GM18517 (cell line): Measurements from ENCODE around the gene TRIM40.

Experiments used
- ATAC-seq: cut with Tn5 transposase; IDR thresholded peaks from one replicate; pipeline ENCODE4 v1.9.1; 2021; ENCODE audit warnings: mild to moderate bottlenecking, moderate library complexity; ENCODE audit not compliant: unreplicated experiment

TRIM40 gene

DNA sequence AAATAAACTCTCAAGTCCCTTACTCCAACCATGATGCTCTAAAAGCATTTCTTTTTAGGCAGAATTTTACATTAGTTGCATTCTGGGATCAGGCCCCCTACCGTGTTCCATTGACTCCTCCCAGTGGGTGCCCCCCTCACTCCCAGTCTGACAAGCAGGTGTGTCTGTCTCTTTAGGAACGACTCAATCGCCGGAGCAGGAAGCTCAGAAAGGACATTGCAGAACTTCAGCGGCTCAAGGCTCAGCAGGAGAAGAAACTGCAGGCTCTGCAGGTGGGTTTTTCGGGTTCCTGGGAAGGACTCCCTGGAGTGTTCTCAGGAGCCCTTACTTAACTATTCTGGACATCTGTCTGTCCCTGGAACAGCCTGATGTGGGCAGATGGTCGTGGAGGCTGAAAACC, 9.9 kb downstream of the TRIM40 start:
- ATAC-seq = no peak

DNA sequence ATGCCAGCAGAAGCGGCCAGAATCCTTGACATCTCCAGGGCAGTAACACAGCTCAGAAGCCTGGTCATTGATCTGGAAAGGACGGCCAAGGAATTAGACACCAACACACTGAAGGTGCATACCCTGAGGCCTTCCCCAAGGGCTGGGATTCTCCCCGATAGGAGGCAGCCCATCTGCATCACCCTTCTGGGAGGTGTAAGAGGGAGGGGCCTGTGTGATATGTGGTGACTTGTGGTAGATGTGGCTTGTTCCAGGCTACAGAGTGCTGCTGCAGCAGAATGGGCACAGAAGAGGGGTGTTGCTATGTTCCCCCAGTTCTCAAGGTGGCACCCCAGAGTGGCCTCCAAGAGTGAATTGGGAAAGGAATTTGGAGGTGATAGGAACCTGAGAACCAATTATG, 11.2 kb downstream of the TRIM40 start:
- no peak for ATAC-seq

DNA sequence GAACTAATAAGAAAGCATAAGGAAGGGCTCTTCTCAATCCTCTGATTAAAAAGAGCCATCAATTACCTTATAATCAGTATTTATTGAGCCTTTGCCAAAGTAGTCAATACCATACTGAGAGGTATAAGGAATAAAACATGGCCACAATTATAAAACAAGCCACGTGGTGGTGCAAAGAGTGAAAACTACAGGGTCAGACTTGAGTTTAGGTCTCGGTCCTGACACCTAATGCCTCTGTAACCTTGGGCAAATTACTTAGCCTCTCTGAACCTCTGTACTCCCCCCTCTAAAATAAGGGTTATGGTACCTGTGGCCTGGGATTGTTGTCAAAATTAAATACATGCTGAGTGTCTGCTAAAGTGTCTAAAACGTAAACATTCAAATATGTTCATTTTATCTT, 13.3 kb downstream of the TRIM40 start:
- no peak for ATAC-seq

DNA sequence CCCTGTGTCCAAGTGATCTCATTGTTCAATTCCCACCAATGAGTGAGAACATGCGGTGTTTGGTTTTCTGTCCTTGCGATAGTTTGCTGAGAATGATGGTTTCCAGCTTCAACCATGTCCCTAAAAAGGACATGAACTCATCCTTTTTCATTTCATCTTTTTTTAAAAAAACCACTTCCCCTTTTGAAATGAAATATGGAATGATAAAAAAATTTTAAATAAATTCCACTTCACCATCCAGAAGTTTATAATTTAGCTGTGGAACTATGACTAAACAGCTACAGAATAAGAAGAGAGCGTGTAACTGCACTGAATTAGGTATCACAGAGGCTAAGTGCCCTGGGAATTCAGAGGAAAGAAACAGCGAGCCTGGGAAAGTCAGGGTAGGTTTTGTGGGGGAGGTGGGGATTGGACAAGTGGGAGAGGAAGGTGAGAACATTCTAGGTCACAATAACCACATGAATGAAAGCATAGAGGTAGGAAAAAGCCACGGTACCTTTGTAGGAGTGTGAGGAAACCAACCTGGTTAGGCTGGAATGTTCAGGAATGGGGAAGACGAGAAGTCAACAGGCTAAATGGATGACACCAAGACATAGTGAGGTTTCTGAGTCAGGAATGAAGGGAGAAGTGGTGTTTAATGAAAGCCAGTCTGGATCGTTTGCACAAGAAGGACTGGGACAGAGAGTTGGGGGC, 14.1 kb downstream of the TRIM40 start:
- ATAC-seq = no peak

DNA sequence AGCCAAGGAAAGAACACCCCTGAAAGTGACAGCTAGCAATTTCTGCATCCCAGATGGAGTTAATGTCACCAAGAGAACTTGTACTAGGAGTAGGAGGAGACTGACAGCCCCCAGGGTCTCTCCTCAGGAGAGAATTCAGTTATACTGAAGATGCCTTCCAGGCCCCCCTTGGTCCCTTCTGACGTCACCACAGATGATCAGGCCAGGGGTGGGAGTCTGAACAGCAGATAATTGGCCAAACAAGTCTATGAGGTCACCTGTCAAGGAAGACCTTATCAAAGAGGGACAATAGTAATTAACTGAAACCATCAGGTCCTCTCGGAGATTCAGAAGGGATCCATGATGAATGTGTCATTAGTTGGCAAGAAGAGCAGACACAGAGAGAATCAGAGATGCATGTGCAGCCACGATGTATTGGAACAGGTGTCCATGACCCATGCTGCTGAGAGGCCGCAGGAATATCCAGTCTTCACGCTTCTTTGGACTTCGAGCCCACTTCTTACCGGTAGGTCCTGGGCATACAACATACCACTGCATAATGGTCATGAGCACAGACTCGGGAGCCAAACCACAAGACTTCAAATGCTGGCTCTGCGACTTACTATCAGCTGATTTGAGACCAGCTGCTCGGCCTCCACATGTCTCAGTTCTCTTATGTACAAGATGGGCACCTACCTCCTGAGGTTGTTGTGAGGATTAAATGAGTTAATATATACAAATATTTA, 14.9 kb downstream of the TRIM40 start:
- ATAC-seq = no peak

DNA sequence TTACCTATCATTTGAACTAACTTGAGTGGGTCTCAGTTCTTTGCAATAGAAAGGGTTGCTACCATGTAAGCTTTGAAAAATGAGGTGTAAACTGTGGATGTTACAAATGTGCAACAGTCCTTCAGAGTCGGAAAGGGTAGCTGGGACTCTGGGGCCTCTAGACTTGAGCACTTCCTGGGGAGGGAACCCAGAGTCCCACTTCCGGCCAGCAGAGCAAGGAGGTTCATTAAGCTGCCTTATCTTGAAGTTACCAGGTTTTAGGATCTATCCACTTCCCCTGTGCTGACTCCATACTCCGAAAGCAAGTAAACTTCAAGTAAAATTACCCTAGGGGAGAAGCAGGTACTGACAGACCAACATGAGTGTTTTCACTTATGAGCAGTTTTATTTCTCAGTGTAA, 15.6 kb downstream of the TRIM40 start:
- no peak for ATAC-seq

DNA sequence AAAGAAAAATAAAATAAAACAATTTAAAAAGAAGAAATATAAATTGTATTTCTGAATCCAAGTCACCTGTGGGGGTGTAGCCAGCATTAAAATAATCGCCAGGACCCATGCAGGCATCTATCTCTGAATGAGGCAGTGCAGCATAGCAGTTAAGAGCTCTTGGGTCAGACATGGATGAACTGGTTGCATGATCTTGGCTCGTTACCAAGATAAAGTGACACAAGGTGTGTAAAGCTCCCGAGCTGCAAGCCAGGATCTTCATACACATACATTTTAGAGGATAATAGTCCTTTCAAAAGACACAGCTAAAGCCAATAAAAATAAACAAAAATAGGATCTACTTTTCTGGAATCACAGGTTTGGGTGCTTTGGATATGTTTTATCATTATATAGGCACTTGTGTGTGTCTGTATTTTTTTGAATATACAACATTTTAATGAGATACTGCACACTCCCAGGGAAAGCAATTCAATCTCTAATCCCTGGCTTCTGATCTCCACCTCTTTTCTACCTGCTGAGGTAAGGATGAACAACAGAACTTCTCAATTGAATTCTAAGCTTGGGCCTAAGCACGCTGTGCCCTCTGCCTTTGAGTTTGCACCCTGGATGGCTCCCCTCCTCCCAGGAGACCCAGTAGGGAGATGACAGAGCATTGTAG, 16.2 kb downstream of the TRIM40 start:
- ATAC-seq = no peak

DNA sequence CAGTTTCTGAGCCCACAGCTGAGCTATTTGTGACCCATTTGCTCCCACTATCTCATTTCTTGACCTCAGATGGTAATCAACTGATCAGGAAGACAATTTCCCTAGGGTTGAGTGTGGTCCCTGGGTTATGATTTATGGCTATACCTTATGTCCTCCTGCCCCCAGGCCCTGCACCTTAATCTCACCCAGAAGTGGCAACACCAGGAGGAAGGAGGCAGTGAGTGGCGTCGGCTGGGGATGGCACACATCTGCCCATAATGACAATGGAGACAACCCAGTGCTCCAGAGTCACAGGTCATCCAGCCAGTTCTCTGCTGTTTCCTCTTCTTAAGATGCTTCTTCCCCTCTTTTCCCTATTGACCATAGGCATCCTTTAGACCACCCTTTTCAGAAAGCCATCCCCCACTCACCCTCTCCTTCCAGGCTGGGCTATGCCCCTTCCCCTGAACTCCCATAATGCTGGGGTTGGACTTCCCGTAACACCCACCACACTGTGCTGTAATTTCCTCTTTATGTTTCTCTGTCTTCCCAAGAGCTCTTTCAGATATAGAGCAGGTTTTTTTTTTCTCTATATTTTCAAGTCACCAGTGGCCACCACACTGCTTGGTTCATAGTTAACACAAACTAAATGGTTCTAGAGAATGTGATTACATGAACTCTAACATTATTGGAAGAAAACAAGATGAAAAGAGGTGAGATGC, 17.1 kb downstream of the TRIM40 start:
- ATAC-seq = no peak

DNA sequence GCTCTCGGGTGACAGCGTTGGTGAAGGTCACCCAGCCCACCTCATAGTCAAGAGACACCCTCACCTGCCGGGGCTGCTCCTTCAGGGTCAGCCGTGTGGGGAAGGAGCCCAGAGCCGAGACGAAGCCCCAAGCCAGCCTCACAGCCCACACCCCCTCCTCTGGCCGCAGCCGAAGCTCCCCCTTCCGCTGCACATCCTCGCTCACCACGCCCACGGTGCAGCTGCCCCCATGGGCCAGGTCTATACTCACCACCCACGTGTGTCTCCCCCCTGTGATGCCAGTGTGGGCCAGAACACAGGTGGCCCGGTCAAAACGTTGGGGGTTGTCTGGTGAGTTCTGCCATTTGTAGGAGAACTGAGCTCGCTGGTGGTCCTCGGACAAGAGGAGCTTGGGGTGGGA, 18.1 kb downstream of the TRIM40 start:
- no peak for ATAC-seq

DNA sequence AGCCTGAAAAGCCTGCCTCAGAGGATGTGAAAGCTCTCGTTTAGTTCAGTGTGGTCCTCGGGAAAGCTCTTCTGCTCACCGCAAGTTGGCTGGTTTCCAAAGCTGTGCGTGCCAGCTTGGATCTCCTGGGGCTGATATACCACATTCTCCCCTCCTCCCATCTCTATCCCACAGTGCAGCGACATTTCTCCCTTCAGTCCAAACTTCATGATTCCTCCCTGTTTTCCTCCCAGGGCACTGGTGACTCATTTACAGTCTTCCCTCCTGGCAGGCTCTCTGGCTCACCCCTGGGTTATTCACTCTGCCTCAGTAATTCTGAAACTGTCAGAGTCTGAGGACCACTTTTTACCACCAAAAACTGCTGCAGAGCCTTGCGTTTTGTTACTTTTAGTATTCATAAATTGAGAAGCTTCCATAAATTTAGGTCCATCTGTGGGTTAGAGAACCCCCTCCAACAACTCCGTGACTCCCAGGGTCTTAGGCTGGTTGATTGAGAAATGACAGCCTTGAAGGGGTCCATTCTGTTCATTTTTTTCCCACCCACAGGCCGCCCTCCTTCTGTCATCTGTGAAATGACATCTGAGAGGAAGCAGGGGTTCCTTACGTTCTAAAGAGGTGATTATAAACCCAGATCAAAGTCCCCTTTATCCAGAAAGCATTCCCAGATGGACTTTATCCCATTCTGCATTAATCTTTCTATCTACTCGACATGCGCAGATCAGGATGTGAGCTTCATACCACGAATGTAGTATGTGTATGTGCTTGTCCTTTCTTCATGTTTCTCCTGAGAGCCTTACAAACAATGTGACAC, 19.0 kb downstream of the TRIM40 start:
- no peak for ATAC-seq

DNA sequence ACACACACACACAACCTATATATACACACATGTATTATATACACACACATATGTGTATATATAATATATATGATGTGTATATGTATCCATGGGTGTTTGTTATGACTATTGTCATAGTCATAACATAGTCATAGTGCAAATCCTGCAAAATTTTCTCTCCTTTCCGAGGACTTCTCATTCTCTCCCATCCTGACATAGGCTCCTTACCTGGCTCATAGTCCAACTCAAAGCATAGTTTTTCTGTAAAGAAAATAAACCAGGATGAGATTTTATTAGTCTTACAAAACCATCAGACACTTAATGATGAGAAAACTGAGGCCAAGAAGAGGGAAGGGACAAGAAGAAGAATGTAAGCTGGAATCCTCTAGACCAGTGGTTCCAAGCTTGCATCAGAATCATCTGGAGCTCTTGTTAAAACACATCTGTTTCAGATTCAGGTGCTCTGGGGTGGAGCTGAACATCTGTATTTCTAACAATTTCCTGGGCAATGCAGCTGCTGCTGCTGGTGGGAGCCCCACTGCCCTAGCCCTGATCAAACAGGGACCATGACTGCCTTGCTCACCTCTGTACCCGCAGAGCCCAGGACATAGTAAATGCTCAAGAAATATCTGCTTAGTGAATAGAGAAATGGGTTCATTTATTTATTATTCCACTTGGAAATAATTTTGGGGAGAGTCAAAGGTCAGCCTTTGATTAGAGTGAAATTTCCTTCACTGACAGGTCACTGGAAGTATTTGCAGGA, 19.8 kb downstream of the TRIM40 start:
- ATAC-seq = no peak

DNA sequence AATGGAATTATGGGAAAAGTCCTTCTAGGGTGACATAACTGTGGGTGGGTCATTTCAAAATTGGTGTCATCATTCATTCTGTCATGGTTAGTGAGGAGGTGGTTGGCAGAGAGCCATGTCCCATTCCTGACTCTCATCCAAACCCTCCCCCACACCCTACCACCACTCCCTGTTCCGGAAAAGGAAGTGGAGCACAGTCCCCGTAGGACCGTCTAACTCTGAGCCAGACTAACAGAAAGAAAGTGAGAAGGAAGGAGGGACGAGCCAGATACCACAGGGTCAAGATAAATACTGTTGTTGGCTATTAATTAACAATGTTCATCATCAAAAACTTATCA, 20.3 kb downstream of the TRIM40 start:
- no peak for ATAC-seq

DNA sequence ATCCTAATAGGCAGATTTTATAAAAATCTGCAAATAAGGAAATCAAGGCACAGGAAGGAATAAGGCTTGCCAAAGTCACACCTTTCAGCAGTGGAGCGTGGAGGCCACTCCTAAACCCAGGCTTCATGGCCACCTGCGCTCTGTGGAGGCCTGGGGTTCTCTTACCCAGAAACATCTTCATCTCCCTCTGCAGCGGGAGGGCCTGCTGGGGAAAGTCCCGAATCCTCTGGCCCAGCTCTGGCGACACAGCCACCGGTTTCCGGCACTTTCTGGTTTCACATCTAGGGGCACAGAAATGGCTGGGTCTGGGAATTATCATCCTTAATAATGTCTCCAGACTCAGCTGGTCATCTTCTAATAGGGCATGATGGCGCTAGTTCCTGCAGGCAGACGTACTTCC, 20.8 kb downstream of the TRIM40 start:
- ATAC-seq = no peak

DNA sequence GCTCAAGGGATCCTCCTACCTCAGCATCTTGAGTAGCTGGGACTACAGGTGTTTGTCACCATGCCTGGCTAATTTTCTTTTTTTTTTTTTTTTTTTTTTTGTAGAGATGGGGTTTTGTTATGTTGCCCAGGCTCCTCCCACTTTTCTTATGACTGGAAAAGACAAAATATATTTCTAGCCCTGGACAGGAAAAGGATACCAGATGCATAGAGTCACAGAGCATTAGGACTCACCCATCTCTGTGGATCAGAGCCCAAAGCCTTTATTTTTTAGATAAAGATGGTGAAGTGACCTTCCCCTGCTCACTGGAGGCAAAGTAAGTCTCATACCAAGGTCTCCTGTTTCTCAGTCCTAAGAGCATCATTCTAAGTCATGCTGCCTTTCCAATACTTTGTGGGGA, 21.6 kb downstream of the TRIM40 start:
- ATAC-seq = no peak

DNA sequence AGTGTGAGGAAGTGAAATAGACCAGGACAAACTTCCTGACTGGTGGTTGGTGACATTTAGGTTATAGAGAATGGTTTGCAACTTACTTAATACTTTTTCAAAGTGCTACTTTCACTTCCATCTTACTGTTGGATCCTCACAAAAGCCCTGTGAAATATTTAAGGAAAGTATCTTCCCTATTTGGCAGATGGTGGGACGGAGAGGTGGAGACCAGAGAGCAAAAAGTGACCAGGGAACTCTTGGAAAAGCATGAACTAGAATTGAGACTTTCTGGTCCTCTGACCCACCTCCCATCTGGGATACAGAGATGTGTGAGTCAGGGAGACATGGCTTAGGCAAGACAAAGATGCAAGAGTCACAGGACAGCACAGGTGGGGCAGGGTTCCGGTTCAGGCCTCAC, 22.1 kb downstream of the TRIM40 start:
- no peak for ATAC-seq

DNA sequence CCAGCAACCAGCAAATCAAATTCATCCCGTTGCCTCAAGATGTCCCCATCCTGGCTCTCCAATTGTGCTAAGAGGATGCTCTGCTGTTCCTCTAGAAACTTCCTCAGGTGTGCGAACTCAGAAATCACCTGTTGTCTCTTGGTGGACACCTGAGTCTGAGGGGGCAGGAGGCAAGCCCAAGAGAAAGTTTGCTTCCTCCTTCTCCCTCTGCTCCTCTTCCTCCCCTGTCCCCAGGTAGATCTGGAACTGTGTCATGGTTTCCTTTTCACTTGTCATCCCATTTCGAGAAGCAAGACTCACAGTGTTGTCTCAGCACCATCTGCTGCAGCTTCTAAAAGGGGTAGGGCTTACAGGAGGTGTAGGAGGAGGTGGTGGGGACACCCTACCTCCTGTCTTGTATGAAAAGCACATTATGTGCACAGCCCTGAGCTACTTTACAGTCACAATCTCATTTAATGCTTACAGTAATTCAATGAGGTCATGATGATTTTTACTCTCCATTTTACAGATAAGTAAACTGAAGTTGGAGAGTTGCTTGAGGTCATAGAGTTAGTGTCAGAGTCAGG, 22.6 kb downstream of the TRIM40 start:
- no peak for ATAC-seq

DNA sequence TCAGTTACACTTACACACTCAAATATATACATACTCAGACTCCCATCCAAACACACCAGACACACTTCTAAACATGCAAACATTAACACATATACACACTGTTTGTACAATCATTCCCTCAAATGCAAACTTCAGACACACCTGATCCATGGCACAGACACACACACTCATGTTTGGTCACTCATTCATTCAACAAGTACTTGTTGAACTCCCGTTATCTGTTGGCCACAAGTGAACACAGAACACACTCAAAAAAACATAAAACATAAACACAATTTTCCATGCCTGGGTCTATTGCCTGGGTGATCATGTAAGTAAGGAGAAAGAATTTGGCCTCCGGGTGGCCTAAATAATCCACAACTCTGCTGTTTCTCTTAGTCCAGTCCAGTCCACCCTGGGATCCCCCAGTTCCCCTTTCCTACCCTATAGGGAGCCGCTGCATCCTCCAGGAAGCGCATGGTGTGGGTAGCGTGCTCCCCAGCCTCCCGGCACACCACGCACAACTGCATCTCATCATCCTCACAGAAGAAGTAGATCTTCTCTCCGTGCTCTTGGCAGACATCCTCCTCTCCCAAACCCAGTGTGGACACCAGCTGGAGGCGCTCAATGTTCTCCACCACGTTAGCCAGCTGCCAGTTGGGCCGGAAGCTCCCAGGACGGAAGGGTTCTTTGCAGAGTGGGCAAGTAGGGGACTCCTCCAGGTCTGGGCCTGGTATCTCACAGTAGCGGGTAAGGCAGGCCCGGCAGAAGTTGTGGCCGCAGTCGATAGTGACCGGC, 24.3 kb downstream of the TRIM40 start:
- ATAC-seq = no peak

DNA sequence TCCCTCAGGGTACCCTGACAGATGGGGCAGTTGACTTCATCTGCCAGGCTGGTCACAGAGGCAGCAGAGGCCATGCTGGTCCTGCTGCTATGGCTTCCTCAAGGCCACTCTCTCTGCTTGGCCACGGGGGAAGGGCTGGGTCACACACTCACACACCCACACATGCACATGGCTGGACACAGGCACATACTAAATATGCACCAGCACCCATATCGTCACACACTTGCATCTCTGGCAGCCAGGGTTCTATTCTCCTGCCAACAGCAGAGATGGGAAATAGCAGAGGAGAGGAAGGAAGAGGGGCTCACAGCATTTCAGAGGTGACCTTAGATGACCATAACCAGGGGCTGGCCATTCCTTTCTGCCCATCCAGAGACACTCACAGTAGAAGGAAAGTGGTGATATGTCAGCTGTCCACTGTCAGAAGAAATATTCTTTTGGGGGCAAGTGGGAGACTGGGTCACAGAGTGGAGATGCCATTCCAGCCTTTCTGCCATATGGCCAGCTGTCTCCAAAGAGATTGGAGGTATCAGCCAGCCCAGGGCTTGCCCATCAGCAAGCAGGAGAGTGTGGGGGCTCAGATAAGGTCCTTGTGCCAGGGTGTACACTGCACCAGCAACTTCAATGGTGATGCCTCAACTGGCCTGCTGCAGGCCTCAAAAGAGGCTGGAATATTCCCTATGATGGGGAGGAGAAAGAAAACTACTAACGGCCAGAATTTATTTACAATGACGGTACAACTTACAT, 25.0 kb downstream of the TRIM40 start, which contains the start of gene TRIM10:
TRIM10 (minus strand) TSS at position 427 of the 747 bp plus-strand sequence; CDS start at position 74, 353 bp downstream.
- no peak for ATAC-seq
